Activated naive CD8-positive, alpha-beta T cell treated with anti-CD3 and anti-CD28 coated beads, Interleukin-2, amount 50 U/mL, for 16 hours (primary cell): ENCODE measurements around the gene OSBPL9.

Source experiments
- DNase-seq: peaks from one replicate; pipeline ENCODE4 v3.0.0-alpha.2; 2020; ENCODE audit warnings: low read depth, low spot score

Gene OSBPL9

GRCh38 chr1:51734896-51735745 is 118.2 kb downstream of the OSBPL9 start:
- no peak for DNase-seq

GRCh38 chr1:51735746-51736254 is 118.9 kb downstream of the OSBPL9 start:
- DNase-seq = no peak

GRCh38 chr1:51736702-51737101 is 119.8 kb downstream of the OSBPL9 start:
- DNase-seq = no peak

- DNase-seq = no peak
Measured at GRCh38 chr1:51738681-51739080, 121.8 kb downstream of the OSBPL9 start.

GRCh38 chr1:51740652-51741051 is 123.8 kb downstream of the OSBPL9 start:
- DNase-seq = no peak

- DNase-seq = no peak
Measured at GRCh38 chr1:51741121-51741681, 124.3 kb downstream of the OSBPL9 start.

- DNase-seq = no peak
Measured at GRCh38 chr1:51744506-51745303, 127.8 kb downstream of the OSBPL9 start.

- no peak for DNase-seq
Measured at GRCh38 chr1:51745304-51745570, 128.3 kb downstream of the OSBPL9 start.

GRCh38 chr1:51749151-51749550 is 132.3 kb downstream of the OSBPL9 start:
- no peak for DNase-seq

- no peak for DNase-seq
Measured at GRCh38 chr1:51750218-51750617, 133.3 kb downstream of the OSBPL9 start.

- DNase-seq = no peak
Measured at GRCh38 chr1:51750729-51751128, 133.8 kb downstream of the OSBPL9 start.

- DNase-seq = no peak
Measured at GRCh38 chr1:51752073-51752948, 135.4 kb downstream of the OSBPL9 start.

GRCh38 chr1:51753969-51754368 is 137.1 kb downstream of the OSBPL9 start:
- DNase-seq = no peak

- DNase-seq = no peak
Measured at GRCh38 chr1:51754666-51755065, 137.8 kb downstream of the OSBPL9 start.

GRCh38 chr1:51755437-51755836 is 138.5 kb downstream of the OSBPL9 start:
- no peak for DNase-seq

- DNase-seq = no peak
Measured at GRCh38 chr1:51756290-51756689, 139.4 kb downstream of the OSBPL9 start.

- DNase-seq = no peak
Measured at GRCh38 chr1:51758310-51758709, 141.4 kb downstream of the OSBPL9 start.

GRCh38 chr1:51760872-51761271 is 144.0 kb downstream of the OSBPL9 start:
- DNase-seq = no peak

- no peak for DNase-seq
Measured at GRCh38 chr1:51761351-51761750, 144.5 kb downstream of the OSBPL9 start.

GRCh38 chr1:51768971-51769588 is 152.2 kb downstream of the OSBPL9 start:
- no peak for DNase-seq

- DNase-seq = no peak
Measured at GRCh38 chr1:51776408-51776807, 159.5 kb downstream of the OSBPL9 start.
